Dorsolateral prefrontal cortex (tissue), 118 donors: ENCODE measurements around the gene YIPF2. TPM values are rescaled to one million over a fixed set of nuclear protein-coding genes. Genes with fewer than 3 reads are reported as not detected.

Experiments used
- total RNA-seq, 120 experiments: library from RNA; stranded (reverse); gene quantifications; one replicate each; pipeline versions ENCODE4 v1.2.3 to v1.2.4, GENCODE V29; 2022

Gene YIPF2
- total RNA-seq, 120 experiments from 2014 or later: 22.1 to 45.7 (median 32.1) TPM

Other genes with a start within 250 kb of the YIPF2 start
- gene QTRT1, start 227.2 kb downstream of the YIPF2 start, total RNA-seq: 100 to 1,000 TPM in 5 of 120 experiments, 10 to 100 TPM in 115; 51.0 to 106 (median 74.7) TPM
- 100 to 1,000 TPM in 115 of 120 experiments, 10 to 100 TPM in 5; 88.3 to 281 (median 146) TPM for gene DNM2, start 210.6 kb downstream of the YIPF2 start, total RNA-seq
- 10 to 100 TPM in 109 of 120 experiments, 1 to 10 TPM in 11; 7.7 to 25.1 (median 13.0) TPM for gene TMED1, start 92.4 kb downstream of the YIPF2 start, total RNA-seq
- 1 to 10 TPM in 95 of 120 experiments, under 1 TPM in 20, not detected in 5; 0.36 to 6.0 (median 1.8) TPM for gene C19orf38, start 80.2 kb downstream of the YIPF2 start, total RNA-seq
- 10 to 100 TPM; 31.2 to 58.4 (median 45.9) TPM for gene CARM1, start 57.1 kb downstream of the YIPF2 start, total RNA-seq
- gene TIMM29, start 172 bp upstream of the YIPF2 start, total RNA-seq: 10 to 100 TPM; 15.6 to 33.0 (median 23.3) TPM
- gene SMARCA4, start 32.4 kb upstream of the YIPF2 start, total RNA-seq: 100 to 1,000 TPM; 103 to 170 (median 136) TPM
- 10 to 100 TPM; 14.7 to 92.5 (median 30.9) TPM for gene LDLR, start 160.8 kb upstream of the YIPF2 start, total RNA-seq
- 1 to 10 TPM in 102 of 120 experiments, under 1 TPM in 17, not detected in 1; 0.44 to 4.9 (median 1.8) TPM for gene SPC24, start 227.1 kb upstream of the YIPF2 start, total RNA-seq